Esophagus squamous epithelium (tissue), 5 donors: Measurements from ENCODE around the gene KRT12. TPM values are rescaled to one million over a fixed set of nuclear protein-coding genes. Genes with fewer than 3 reads are reported as not detected.

Experiments used
- DNase-seq: peaks from one replicate; lab custom pipeline; 2025; lab: John Stamatoyannopoulos, UW
- H3K27ac ChIP-seq, 4 donors: fragments of 200-600 bp; sonication (generic); one replicate each; pipeline ENCODE4 v1.5.1; 2016 to 2019; ENCODE audit warnings: mild to moderate bottlenecking in 1 of 4
- H3K27me3 ChIP-seq, 4 donors: fragments of 200-600 bp; sonication (generic); 1 replicate in 3 of 4; 2 replicates in 1 of 4; pipeline versions ENCODE4 v1.5.1 to v1.6.0; 2017 to 2021; ENCODE audit warnings: antibody characterized with exemption in 1 of 4
- H3K36me3 ChIP-seq, 3 donors: fragments of 200-600 bp; sonication (generic); one replicate each; pipeline ENCODE4 v1.5.1; 2016 to 2019
- H3K4me1 ChIP-seq, 3 donors: fragments of 200-600 bp; sonication (generic); one replicate each; pipeline ENCODE4 v1.5.1; 2017 to 2019
- H3K4me3 ChIP-seq, 4 donors: fragments of 200-600 bp; sonication (generic); 1 replicate in 3 of 4; 2 replicates in 1 of 4; pipeline ENCODE4 v1.5.1; 2016 to 2019; ENCODE audit warnings: mild to moderate bottlenecking in 2 of 4, moderate library complexity in 1 of 4
- H3K9me3 ChIP-seq, 3 donors: fragments of 200-600 bp; sonication (generic); one replicate each; pipeline ENCODE4 v1.5.1; 2016 to 2019
- CTCF ChIP-seq, 6 experiments: fragments of 450-650 bp in 4 of 6; fragments of 200-600 bp in 2 of 6; sonication (generic) in 2 of 6; IDR thresholded peaks; one replicate each; pipeline ENCODE4 v1.5.1; 2016 to 2019; ENCODE audit warnings: antibody characterized with exemption in 6 of 6, mild to moderate bottlenecking in 4 of 6, moderate library complexity in 4 of 6
- POLR2A ChIP-seq, 4 donors: fragments of 450-650 bp; IDR thresholded peaks; one replicate each; pipeline ENCODE4 v1.6.1; 2017; ENCODE audit warnings: antibody characterized with exemption in 4 of 4, mild to moderate bottlenecking in 4 of 4, moderate library complexity in 3 of 4
- WGBS, 2 donors: methylation state at CpG; one replicate each; pipeline ENCODE4 v1.1.5; 2018; 5-methylcytosine and 5-hydroxymethylcytosine counted together
- intact Hi-C: fragments of 100-400 bp; cut with DNase I; formaldehyde crosslinking; loops from one replicate; pipeline ENCODE4 v1.15.0; 2022
- total RNA-seq, 4 donors: library from RNA; depleted of rRNA; stranded (reverse); fragments of >200 nt; gene quantifications; one replicate each; pipeline ENCODE4 v1.1.0, GENCODE V29; 2016
- donor health status: DM: yes; HTN: yes; CAD: no.

The KRT12 gene
- total RNA-seq, 4 donors from 2014 or later = not detected

DNA sequence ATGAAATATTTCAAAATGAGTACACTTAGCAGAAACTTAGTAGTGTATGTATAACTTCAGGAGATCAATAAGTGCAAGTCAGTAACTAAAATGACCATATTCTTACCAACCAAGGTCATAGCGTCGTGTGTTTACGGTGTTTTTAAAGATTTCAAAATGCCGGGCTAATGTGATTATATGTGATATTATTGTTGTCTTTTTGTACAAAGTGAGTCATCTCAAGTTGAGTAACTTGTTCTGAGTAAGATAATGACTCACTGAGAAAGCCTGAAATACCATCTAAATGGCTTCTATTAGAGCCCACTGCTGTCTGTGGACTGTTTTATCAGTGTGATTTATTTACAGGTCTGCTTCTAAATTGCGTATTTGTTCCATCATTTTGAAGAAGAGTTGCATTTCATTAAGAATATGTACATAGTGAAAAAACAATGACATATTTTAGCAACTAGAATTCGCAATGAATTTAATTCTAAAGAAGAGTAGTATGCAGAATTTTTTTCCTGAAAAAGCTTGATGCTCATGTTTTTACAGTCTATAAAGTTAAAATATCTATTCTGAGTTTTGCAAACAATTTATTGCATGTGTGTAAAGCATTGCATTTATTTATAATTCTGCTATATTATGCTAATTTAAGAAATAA is 12.7 kb downstream of the KRT12 start:
- intact Hi-C loops = no loop called here
- no peak overlapping the region for H3K4me3 ChIP-seq
- WGBS, 2 donors = 23 to 25% methylated on average over 6 of the region's 6 CpGs
- H3K27ac ChIP-seq = no peak overlapping the region
- TF ChIP-seq CTCF (IDR thresholded peaks at IDR 0.05) (no peak), POLR2A (IDR thresholded peaks at IDR 0.05) (no peak)
- H3K27me3 ChIP-seq = peaks cover 0 to 3% (median 0%) of the 10 kb centered on the region in 4 donors
- no peaks in the 10 kb centered on the region for H3K36me3 ChIP-seq
- DNase-seq = no peak
- H3K9me3 ChIP-seq = no peaks in the 10 kb centered on the region
- H3K4me1 ChIP-seq = peaks cover 0 to 36% (median 7%) of the 10 kb centered on the region in 3 donors

- Histone ChIP-seq H3K4me1 (peaks cover 0 to 37% (median 7%) of the 10 kb centered on the region in 3 donors), H3K4me3 (no peak overlapping the region), H3K27me3 (peaks cover 0 to 6% (median 0%) of the 10 kb centered on the region in 4 donors), H3K9me3 (no peaks in the 10 kb centered on the region), H3K27ac (no peak overlapping the region), H3K36me3 (no peaks in the 10 kb centered on the region)
- 63 to 67% methylated on average over 1 of the region's 1 CpG for WGBS, 2 donors
- intact Hi-C loops = no loop called here
- TF ChIP-seq CTCF (IDR thresholded peaks at IDR 0.05) (no peak), POLR2A (IDR thresholded peaks at IDR 0.05) (no peak)
- no peak for DNase-seq
Measured at GRCh38 chr17:40852364-40852763, 14.7 kb downstream of the KRT12 start.

DNA sequence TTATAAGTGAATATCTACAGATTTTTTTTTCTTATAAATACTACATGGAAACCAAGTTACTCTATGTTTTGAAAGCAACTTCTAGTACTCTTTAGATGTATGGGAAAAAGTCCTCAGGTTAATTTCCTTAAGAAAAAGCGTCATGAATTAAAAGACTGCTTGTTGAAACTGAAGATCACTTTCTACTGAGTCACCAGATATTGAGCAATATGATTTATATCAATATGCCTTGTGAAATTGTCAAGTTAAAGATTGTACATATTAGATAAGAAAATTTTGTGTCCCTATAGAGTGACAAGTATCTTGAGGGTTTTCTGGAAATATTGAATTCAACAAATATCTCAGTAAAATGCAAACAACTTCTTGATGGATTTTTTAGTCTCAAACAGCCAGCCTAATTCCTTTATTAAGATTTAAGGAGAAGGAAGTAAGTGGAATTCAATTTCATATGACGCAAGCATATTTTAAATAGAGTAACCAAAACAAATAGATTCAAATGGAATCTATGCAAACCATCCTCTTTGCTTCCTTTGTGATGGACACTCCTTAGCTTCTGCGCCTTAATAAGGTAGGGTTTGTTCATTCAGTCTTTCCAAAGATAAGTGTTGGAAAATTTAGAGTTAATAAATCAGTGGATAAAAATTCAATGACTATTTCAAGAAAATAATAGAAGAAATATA is 16.6 kb downstream of the KRT12 start:
- Histone ChIP-seq H3K9me3 (no peaks in the 10 kb centered on the region), H3K36me3 (no peaks in the 10 kb centered on the region), H3K27me3 (peaks cover 0 to 17% (median 0%) of the 10 kb centered on the region in 4 donors), H3K27ac (no peak overlapping the region), H3K4me1 (peaks cover 0 to 29% (median 7%) of the 10 kb centered on the region in 3 donors), H3K4me3 (no peak overlapping the region)
- TF ChIP-seq CTCF (IDR thresholded peaks at IDR 0.05) = no peak
- TF ChIP-seq POLR2A (IDR thresholded peaks at IDR 0.05) = no peak
- 71 to 73% methylated on average over 3 of the region's 3 CpGs for WGBS, 2 donors
- intact Hi-C loops = no loop called here
- DNase-seq = no peak

DNA sequence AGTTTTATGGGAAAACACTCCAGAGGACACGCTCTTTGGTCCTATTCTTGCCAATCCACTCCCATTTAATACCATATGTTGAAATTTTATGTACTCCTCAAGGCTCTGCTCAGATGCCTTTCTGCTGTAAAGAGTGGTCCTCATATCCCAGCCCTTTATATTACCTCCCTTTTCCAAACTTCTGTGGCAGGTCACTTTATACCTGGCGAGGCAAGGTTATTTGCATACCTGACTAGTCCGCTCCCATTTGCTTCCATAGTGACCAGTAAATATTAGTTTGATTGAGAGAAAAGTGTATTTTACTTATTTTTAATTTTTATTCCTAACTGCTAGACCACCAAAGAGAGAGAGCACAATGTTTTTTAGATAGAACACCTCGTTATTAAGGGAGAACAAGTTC is 17.3 kb downstream of the KRT12 start:
- intact Hi-C loops = loop anchor here (5.0 kb wide), 1 partner anchor 113 kb away; no protein-coding TSS in a partner anchor
- peaks cover 0 to 26% (median 4%) of the 10 kb centered on the region in 3 donors for H3K4me1 ChIP-seq
- TF ChIP-seq POLR2A (IDR thresholded peaks at IDR 0.05) = no peak
- no peak for TF ChIP-seq CTCF (IDR thresholded peaks at IDR 0.05)
- no peaks in the 10 kb centered on the region for H3K9me3 ChIP-seq
- H3K27me3 ChIP-seq = peaks cover 0 to 23% (median 0%) of the 10 kb centered on the region in 4 donors
- H3K4me3 ChIP-seq = no peak overlapping the region
- no peak overlapping the region for H3K27ac ChIP-seq
- WGBS, 2 donors = 74 to 87% methylated on average over 4 of the region's 4 CpGs
- H3K36me3 ChIP-seq = no peaks in the 10 kb centered on the region
- DNase-seq = no peak
